COLO668 (cell line): ENCODE results near the gene GPR62.
A peak's percentile ranks its signal among the peaks of the same experiment; 100 is the strongest.

Experiments
- DNase-seq: peaks from one replicate; lab custom pipeline; 2025; ENCODE audit not compliant: unreplicated experiment; lab: John Stamatoyannopoulos, UW

The GPR62 gene

GRCh38 chr3:51968883-51969678 is 13.9 kb downstream of the GPR62 start:
- peak; percentile 35 for DNase-seq

GRCh38 chr3:51969841-51970240 is 14.7 kb downstream of the GPR62 start:
- no peak for DNase-seq

- peak; percentile 34 for DNase-seq
Observed at GRCh38 chr3:51970606-51971300, 15.6 kb downstream of the GPR62 start.

- no peak for DNase-seq
Observed at GRCh38 chr3:51971350-51971749, 16.2 kb downstream of the GPR62 start.

GRCh38 chr3:51974277-51974962 is 19.2 kb downstream of the GPR62 start:
- peak; percentile 31 for DNase-seq

- DNase-seq: peak; percentile 69
Observed at GRCh38 chr3:51974963-51975851, 20.0 kb downstream of the GPR62 start, which contains the start of gene ABHD14A. ABHD14A (plus strand) TSS chr3:51975064; CDS start chr3:51975136, 72 bp downstream.

GRCh38 chr3:51975852-51976549 is 20.8 kb downstream of the GPR62 start:
- peak; percentile 64 for DNase-seq

GRCh38 chr3:51977446-51978142 is 22.4 kb downstream of the GPR62 start:
- no peak for DNase-seq

GRCh38 chr3:51978143-51978502 is 22.9 kb downstream of the GPR62 start:
- no peak for DNase-seq

- DNase-seq: no peak
Observed at GRCh38 chr3:51980253-51980652, 25.1 kb downstream of the GPR62 start.

- peak; percentile 81 for DNase-seq
Observed at GRCh38 chr3:51982352-51982837, 27.2 kb downstream of the GPR62 start.

GRCh38 chr3:51982838-51983577 is 27.8 kb downstream of the GPR62 start, which contains the start of gene ACY1:
ACY1 (plus strand) TSS chr3:51983535; CDS start chr3:51984065, 530 bp downstream.
- peak; percentile 76 for DNase-seq

- DNase-seq: no peak
Observed at GRCh38 chr3:51983578-51984268, 28.5 kb downstream of the GPR62 start.

GRCh38 chr3:51984269-51984647 is 29.1 kb downstream of the GPR62 start:
- DNase-seq: no peak

- DNase-seq: no peak
Observed at GRCh38 chr3:51985063-51985462, 29.9 kb downstream of the GPR62 start.

- DNase-seq: no peak
Observed at GRCh38 chr3:51986010-51986947, 31.1 kb downstream of the GPR62 start.

- no peak for DNase-seq
Observed at GRCh38 chr3:51987568-51987967, 32.4 kb downstream of the GPR62 start.
